HG03571 (cell line): ENCODE data around the gene TPGS1.

Source experiments
- ATAC-seq: cut with Tn5 transposase; IDR thresholded peaks from one replicate; pipeline ENCODE4 v1.9.1; 2021; ENCODE audit not compliant: unreplicated experiment

The TPGS1 gene

GRCh38 chr19:536031-536880, 29.0 kb downstream of the TPGS1 start:
- no peak for ATAC-seq

DNA sequence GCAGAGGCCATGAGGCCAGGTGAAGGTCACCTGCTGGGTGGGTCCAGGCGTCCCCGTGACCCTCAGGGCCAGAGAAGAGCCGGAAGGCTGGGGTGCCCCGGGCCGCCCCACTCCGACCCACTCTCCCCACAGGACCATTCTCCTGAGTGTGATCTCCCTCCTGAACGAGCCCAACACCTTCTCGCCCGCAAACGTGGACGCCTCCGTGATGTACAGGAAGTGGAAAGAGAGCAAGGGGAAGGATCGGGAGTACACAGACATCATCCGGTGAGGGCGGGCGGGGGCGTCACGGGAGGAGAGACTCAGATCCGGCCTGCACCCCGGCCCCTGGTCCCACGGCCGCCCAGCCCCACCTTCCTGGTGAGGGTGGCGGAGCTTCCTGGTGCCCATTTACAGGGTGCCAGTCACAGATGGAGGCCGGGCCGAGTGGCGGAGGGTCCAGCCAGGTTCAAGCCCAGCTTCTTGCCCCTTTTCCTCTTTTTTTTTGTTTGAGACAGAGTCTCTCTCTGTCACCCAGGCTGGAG, 29.6 kb downstream of the TPGS1 start:
- no peak for ATAC-seq

- ATAC-seq = no peak
These were observed 31.5 kb downstream of the TPGS1 start for GRCh38 chr19:538641-539428.

DNA sequence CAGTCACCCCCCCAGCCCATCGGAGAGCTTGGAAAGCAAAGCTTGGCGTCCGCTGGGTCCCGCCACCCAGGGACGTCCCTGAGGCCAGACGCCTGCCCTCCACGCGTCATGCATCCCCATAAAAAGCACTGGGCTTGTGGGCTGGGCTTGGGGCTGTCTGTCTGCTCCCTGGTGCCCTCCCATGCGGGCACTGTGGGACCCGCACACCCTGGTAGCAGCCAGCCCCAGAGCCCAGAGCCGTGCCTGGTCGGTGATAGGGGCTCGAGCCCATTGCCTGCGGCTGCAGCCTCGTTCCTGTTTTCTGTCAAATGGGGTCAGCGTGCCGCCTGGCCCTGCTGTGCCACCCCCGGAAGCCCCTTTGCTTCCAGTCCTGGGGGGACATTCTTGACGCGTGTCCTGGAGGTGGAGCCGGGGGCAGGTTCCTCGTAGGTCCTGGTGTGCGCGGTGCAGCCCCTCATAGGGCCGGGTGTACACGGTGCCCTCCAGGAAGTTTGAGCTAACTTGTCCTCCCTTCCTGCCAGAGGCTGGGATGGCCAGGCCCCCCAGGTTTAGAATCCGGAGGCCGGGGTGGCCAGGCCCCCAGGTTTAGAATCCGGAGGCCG, 32.2 kb downstream of the TPGS1 start:
- ATAC-seq = no peak

- ATAC-seq = no peak
These were observed 33.8 kb downstream of the TPGS1 start for GRCh38 chr19:540867-541637.

DNA sequence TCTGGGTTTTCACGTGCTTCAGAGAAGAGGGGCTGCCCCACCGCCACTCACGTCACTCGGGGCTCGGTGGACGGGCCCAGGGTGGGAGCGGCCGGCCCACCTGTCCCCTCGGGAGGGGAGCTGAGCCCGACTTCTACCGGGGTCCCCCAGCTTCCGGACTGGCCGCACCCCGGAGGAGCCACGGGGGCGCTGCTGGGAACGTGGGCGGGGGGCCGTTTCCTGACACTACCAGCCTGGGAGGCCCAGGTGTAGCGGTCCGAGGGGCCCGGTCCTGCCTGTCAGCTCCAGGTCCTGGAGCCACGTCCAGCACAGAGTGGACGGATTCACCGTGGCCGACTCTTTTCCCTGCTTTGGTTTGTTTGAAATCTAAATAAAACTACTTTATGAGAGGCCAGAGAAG, 34.4 kb downstream of the TPGS1 start:
- no peak for ATAC-seq

DNA sequence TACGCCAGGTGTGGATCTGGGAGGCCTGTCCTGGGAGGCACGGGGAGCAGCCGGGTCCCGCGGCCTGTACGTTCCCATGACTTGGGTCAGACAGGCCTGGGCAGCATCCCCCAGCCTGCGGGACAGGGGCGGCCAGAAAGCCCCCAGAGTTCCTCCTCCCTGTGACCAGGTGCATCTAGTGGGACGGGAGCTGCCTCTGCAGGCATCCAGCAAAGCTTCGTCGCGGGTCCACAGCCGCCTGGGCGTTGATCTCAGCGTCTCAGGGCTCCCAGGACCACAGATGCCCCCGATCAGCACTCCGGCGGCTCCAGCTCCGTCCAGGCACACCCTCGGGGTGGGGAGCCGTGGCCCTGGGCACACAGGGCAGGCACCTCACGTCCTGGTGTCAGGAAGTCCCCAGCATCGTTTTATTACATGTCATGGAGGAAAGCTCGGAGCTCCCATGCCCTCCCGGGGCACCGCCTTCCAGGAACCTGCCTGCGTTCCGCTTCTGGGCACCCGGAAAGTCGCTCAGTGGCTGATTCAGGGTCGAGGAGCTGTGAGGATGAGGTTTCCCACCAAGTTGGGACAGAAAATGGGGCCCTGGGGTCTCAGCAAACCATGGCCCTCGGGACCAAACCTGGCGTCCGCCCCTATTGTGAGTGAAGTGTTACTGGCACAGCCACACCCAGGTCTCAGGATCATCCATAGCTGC, 35.0 kb downstream of the TPGS1 start:
- ATAC-seq = no peak

GRCh38 chr19:543910-544608, 36.8 kb downstream of the TPGS1 start, which contains the start of gene GZMM:
TSS of gene GZMM (plus strand) at chr19:544053. CDS start at chr19:544072, 19 bp downstream.
- ATAC-seq = no peak

GRCh38 chr19:547117-547516, 39.8 kb downstream of the TPGS1 start:
- no peak for ATAC-seq

- ATAC-seq = no peak
These were observed 40.8 kb downstream of the TPGS1 start for GRCh38 chr19:547836-548720.

DNA sequence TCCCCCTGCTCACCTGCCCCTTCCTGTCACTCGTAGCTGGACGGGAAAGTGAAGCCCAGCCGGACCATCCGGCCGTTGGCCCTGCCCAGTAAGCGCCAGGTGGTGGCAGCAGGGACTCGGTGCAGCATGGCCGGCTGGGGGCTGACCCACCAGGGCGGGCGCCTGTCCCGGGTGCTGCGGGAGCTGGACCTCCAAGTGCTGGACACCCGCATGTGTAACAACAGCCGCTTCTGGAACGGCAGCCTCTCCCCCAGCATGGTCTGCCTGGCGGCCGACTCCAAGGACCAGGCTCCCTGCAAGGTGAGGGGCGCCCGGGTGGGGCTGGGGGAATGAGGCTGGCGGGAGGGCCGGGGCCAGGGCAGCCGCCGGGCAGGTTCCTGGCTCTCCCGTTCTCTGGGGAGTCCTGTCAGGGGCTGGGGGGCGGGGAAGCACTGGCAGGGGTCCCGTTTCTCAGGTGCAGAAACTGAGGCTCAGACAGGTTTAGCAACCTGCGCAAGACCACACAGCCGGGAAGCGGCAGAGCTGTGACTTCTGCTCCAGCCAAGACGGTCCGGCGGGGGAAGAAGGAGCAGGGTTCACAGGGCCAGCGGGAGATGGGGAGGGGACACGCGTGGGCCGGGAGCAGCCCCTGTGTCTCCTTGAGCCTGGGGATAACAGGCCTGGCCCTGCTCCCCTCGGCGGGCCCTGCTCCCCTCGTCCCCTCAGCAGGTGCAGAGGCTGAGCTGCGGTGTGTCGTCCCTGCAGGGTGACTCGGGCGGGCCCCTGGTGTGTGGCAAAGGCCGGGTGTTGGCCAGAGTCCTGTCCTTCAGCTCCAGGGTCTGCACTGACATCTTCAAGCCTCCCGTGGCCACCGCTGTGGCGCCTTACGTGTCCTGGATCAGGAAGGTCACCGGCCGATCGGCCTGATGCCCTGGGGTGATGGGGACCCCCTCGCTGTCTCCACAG, 41.9 kb downstream of the TPGS1 start:
- no peak for ATAC-seq

GRCh38 chr19:554817-555216, 47.5 kb downstream of the TPGS1 start:
- ATAC-seq = no peak

- ATAC-seq = no peak
These were observed 48.1 kb downstream of the TPGS1 start for GRCh38 chr19:555474-555808.

- no peak for ATAC-seq
These were observed 49.5 kb downstream of the TPGS1 start for GRCh38 chr19:556611-557382.

DNA sequence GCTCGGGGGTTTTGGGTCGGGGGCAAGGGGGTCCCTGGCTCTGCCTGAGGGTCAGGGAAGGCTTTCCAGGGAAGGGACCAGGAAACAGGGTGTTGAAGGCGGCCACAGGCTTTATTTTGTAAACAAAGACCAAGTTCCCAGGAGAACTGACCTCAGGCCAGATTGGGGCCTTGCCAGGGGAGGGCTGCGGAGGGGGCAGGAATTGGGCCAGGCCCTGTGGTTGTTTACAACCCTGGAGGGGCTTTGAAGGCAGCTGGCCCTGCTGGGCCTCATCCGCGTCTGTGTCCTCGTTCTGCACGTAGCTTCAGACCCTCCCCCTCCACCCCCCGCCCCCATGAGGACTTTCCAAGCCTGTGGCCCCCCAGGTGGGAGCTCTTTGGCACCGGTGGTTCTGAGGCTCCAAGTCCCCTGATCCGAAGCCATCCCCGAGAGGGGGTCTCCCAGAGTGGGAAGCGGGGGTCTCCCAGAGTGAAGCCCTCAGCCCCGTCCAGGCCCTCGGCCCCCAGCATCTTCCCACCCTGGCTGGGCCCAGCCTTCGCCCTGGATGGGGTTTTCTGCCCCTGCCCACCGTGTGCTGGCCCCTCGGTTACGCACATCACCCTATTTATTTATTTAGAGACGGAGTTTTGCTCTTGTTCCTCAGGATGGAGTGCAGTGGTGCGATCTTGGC, 51.6 kb downstream of the TPGS1 start:
- ATAC-seq = no peak

DNA sequence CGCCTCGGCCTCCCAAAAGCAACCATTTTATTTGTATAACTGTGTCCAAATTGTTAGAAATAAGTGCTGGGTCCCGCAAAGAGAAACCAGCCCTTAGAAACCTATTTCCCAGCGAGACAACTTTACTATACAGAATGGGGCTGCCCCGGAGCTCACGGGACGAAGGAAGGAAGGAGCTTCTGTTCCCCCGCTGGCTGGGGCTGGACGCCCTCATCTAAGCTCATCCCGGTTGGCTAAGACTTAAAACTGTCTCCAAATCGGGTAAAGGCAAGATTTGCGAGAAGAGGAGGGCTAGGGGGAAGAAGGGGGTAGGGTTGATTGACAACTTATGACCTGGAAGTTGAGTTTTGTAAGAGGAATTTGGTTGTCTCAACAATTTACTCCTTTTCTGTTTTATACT, 52.8 kb downstream of the TPGS1 start:
- ATAC-seq = no peak
